IMR-90 (cell line): ENCODE data around the gene AHNAK2. TPM values are rescaled to one million over a fixed set of nuclear protein-coding genes. Genes with fewer than 3 reads are reported as not detected.

Source experiments
- ATAC-seq: fragments of 200-7000 bp; cut with Tn5 transposase; 2 replicates; pipeline ENCODE4 v1.9.1; 2020; ENCODE audit warnings: low read depth, mild to moderate bottlenecking, moderate library complexity
- BruUV-seq: library from RNA; stranded (reverse); fragments of 400-500 nt; replicated peaks from 2 replicates; lab custom pipeline; 2021; lab: Mats Ljungman, UMichigan
- CTCF ChIA-PET: fragments of 300-600 bp; formaldehyde crosslinking; extraction: SDS; loops from one replicate; lab custom pipeline; 2021; ENCODE audit warnings: antibody characterized with exemption; lab: Yijun Ruan, JAX
- POLR2A ChIA-PET: fragments of 300-600 bp; sonication (Branson Sonifier 250); formaldehyde crosslinking; loops from one replicate; lab custom pipeline; 2022; ENCODE audit warnings: antibody characterized with exemption; ENCODE audit not compliant: unreplicated experiment; lab: Charles Lee
- DNase-seq: peaks from one replicate; pipeline ENCODE4 v3.0.0; 2013
- H2AFZ ChIP-seq: replicated peaks from 2 replicates; pipeline ENCODE3; 2013; ENCODE audit warnings: low read length, mild to moderate bottlenecking; ENCODE audit not compliant: poor library complexity
- H2AK5ac ChIP-seq: 2 replicates; pipeline ENCODE4 v1.6.1; 2013; ENCODE audit warnings: low read depth, low read length, inconsistent platforms
- H2AK9ac ChIP-seq: replicated peaks from 2 replicates; pipeline ENCODE3; 2013; ENCODE audit warnings: mild to moderate bottlenecking, low read depth, low read length, moderate library complexity; ENCODE audit not compliant: poor library complexity
- H2BK120ac ChIP-seq: 2 replicates; pipeline ENCODE4 v1.6.1; 2013; ENCODE audit warnings: low read depth, low read length, inconsistent platforms
- H2BK15ac ChIP-seq: 3 replicates; pipeline ENCODE4 v1.6.1; 2013; ENCODE audit warnings: low read depth, low read length, inconsistent platforms
- H2BK20ac ChIP-seq: 2 replicates; pipeline ENCODE4 v1.6.1; 2013; ENCODE audit warnings: low read depth, mild to moderate bottlenecking, inconsistent platforms, low read length, moderate library complexity
- H2BK5ac ChIP-seq: 2 replicates; pipeline ENCODE4 v1.6.1; 2013; ENCODE audit warnings: mild to moderate bottlenecking, low read depth, low read length, inconsistent platforms; ENCODE audit not compliant: poor library complexity, severe bottlenecking
- H3K14ac ChIP-seq: replicated peaks from 2 replicates; pipeline ENCODE4 v1.6.1; 2013; ENCODE audit warnings: low read depth, low read length, inconsistent platforms
- H3K18ac ChIP-seq: 2 replicates; pipeline ENCODE4 v1.6.1; 2013; ENCODE audit warnings: low read depth, low read length, control low read depth
- H3K23ac ChIP-seq: 2 replicates; pipeline ENCODE4 v1.6.1; 2013; ENCODE audit warnings: low read depth, low read length, inconsistent platforms
- H3K27ac ChIP-seq: 2 replicates; pipeline ENCODE4 v1.5.1; 2013; ENCODE audit warnings: mild to moderate bottlenecking, control low read depth, low read length; ENCODE audit not compliant: insufficient read depth
- H3K27me3 ChIP-seq: 2 replicates; pipeline ENCODE4 v1.6.1; 2013; ENCODE audit warnings: low read length; ENCODE audit not compliant: control insufficient read depth, insufficient read depth
- H3K36me3 ChIP-seq: 2 replicates; pipeline ENCODE4 v1.6.1; 2013; ENCODE audit warnings: low read length, mixed read lengths; ENCODE audit not compliant: control insufficient read depth, insufficient read depth
- H3K4ac ChIP-seq: 2 replicates; pipeline ENCODE4 v1.6.1; 2013; ENCODE audit warnings: low read depth, low read length, inconsistent platforms
- H3K4me1 ChIP-seq: 2 replicates; pipeline ENCODE4 v1.6.1; 2013; ENCODE audit warnings: low read length, mixed read lengths; ENCODE audit not compliant: control insufficient read depth, insufficient read depth
- H3K4me2 ChIP-seq: 2 replicates; pipeline ENCODE4 v1.6.1; 2013; ENCODE audit warnings: low read depth, mild to moderate bottlenecking, control low read depth, low read length, moderate library complexity
- H3K4me3 ChIP-seq: 2 replicates; pipeline ENCODE4 v1.5.1; 2013; ENCODE audit warnings: low read depth, mild to moderate bottlenecking, control low read depth, low read length, moderate library complexity; ENCODE audit not compliant: insufficient read depth
- H3K56ac ChIP-seq: 2 replicates; pipeline ENCODE4 v1.6.1; 2013; ENCODE audit warnings: low read length, inconsistent platforms; ENCODE audit not compliant: insufficient read depth; ENCODE audit errors: extremely low read depth
- H3K79me1 ChIP-seq, 2 experiments: 2 replicates each; pipeline ENCODE4 v1.6.1; 2013; ENCODE audit warnings: low read length in 2 of 2, inconsistent platforms in 1 of 2, low read depth in 1 of 2
- H3K9ac ChIP-seq: 2 replicates; pipeline ENCODE4 v1.6.1; 2013; ENCODE audit warnings: low read depth, low read length, control low read depth
- H3K9me1 ChIP-seq: 2 replicates; pipeline ENCODE4 v1.6.1; 2013; ENCODE audit warnings: low read length, inconsistent platforms; ENCODE audit not compliant: insufficient read depth
- H3K9me3 ChIP-seq: 2 replicates; pipeline ENCODE4 v1.6.1; 2013; ENCODE audit warnings: low read length; ENCODE audit not compliant: control insufficient read depth, insufficient read depth
- H4K20me1 ChIP-seq: 2 replicates; pipeline ENCODE4 v1.6.1; 2013; ENCODE audit warnings: low read length, inconsistent platforms; ENCODE audit not compliant: insufficient read depth
- H4K5ac ChIP-seq: 2 replicates; pipeline ENCODE4 v1.6.1; 2013; ENCODE audit warnings: mild to moderate bottlenecking, low read depth, low read length, control low read depth
- H4K8ac ChIP-seq, 2 experiments: 2 replicates each; pipeline ENCODE4 v1.6.1; 2013; ENCODE audit warnings: low read depth in 2 of 2, low read length in 2 of 2, control low read depth in 1 of 2, inconsistent platforms in 1 of 2
- H4K91ac ChIP-seq: 2 replicates; pipeline ENCODE4 v1.6.1; 2013; ENCODE audit warnings: low read depth, low read length, inconsistent platforms; ENCODE audit not compliant: insufficient read depth
- BHLHE40 ChIP-seq: fragments of 150-350 bp; IDR thresholded peaks from 2 replicates; pipeline ENCODE4 v1.6.1; 2016; ENCODE audit warnings: mild to moderate bottlenecking, low read depth, low read length
- CHD1 ChIP-seq: IDR thresholded peaks from 2 replicates; pipeline ENCODE4 v1.6.1; 2012; ENCODE audit warnings: low read depth, low read length, improper control_type of control experiment
- CTCF ChIP-seq: conservative IDR thresholded peaks from 2 replicates; pipeline ENCODE4 v1.5.1; 2012; ENCODE audit warnings: mild to moderate bottlenecking, low read depth, low read length, improper control_type of control experiment
- ELK1 ChIP-seq: fragments of 150-350 bp; IDR thresholded peaks from 2 replicates; pipeline ENCODE4 v1.6.1; 2016; ENCODE audit warnings: low read depth, mild to moderate bottlenecking, low read length, moderate library complexity, borderline replicate concordance
- FOS ChIP-seq: fragments of 150-350 bp; IDR thresholded peaks from 2 replicates; pipeline ENCODE4 v1.6.1; 2016; ENCODE audit warnings: low read depth, low read length
- MAFK ChIP-seq: IDR thresholded peaks from 2 replicates; pipeline ENCODE4 v1.6.1; 2012; ENCODE audit warnings: low read depth, low read length, improper control_type of control experiment
- MAZ ChIP-seq: IDR thresholded peaks from 2 replicates; pipeline ENCODE4 v1.6.1; 2012; ENCODE audit warnings: low read depth, mild to moderate bottlenecking, low read length, improper control_type of control experiment, moderate library complexity, borderline replicate concordance
- MXI1 ChIP-seq: IDR thresholded peaks from 2 replicates; pipeline ENCODE4 v1.6.1; 2012; ENCODE audit warnings: low read depth, mild to moderate bottlenecking, low read length, moderate library complexity, borderline replicate concordance
- NFE2L2 ChIP-seq: fragments of 150-350 bp; IDR thresholded peaks from 2 replicates; pipeline ENCODE4 v1.6.1; 2016; ENCODE audit warnings: low read depth, mild to moderate bottlenecking, low read length
- POLR2A ChIP-seq: IDR thresholded peaks from 2 replicates; pipeline ENCODE4 v1.6.1; 2012; ENCODE audit warnings: mild to moderate bottlenecking, low read depth, low read length
- RAD21 ChIP-seq: IDR thresholded peaks from 2 replicates; pipeline ENCODE4 v1.6.1; 2012; ENCODE audit warnings: low read length, improper control_type of control experiment
- RCOR1 ChIP-seq: IDR thresholded peaks from 2 replicates; pipeline ENCODE4 v1.6.1; 2012; ENCODE audit warnings: mild to moderate bottlenecking, low read length, improper control_type of control experiment; ENCODE audit not compliant: insufficient replicate concordance
- RFX5 ChIP-seq: IDR thresholded peaks from 2 replicates; pipeline ENCODE4 v1.8.0; 2012; ENCODE audit warnings: low read depth, mild to moderate bottlenecking, low read length, moderate library complexity
- SMC3 ChIP-seq: fragments of 150-350 bp; IDR thresholded peaks from 2 replicates; pipeline ENCODE4 v1.6.1; 2016; ENCODE audit warnings: low read depth, mild to moderate bottlenecking, antibody characterized with exemption, low read length, moderate library complexity
- USF2 ChIP-seq: fragments of 150-350 bp; IDR thresholded peaks from 2 replicates; pipeline ENCODE4 v1.6.1; 2017; ENCODE audit warnings: mild to moderate bottlenecking, antibody characterized with exemption, low read length, low read depth
- WGBS, 2 experiments: methylation state at CpG; one replicate each; pipeline versions ENCODE4 v1.1.5 to v1.1.7; 2013; ENCODE audit warnings: missing lambda C conversion rate in 2 of 2; ENCODE audit not compliant: insufficient read length in 1 of 2; ENCODE audit errors: extremely low coverage in 2 of 2; 5-methylcytosine and 5-hydroxymethylcytosine counted together
- dilution Hi-C: fragments of 300-500 bp; cut with HindIII; formaldehyde crosslinking; loops from one replicate; pipeline ENCODE4 v1.14.3; 2018; ENCODE audit warnings: low sequenced_read_pairs; ENCODE audit not compliant: unreplicated experiment
- in situ Hi-C: fragments of 300-500 bp; cut with MboI; formaldehyde crosslinking; loops from 3 replicates; pipeline ENCODE4 v1.14.3; 2019; ENCODE audit warnings: low sequenced_read_pairs, inconsistent platforms, mixed read lengths
- intact Hi-C: fragments of 100-400 bp; cut with micrococcal nuclease; formaldehyde crosslinking; loops from 2 replicates; pipeline ENCODE4 v1.10.0; 2022
- polyA plus RNA-seq, 3 experiments: library from polyadenylated mRNA; depleted of rRNA; stranded (reverse); fragments of >200 nt; gene quantifications; 2 replicates each; pipeline ENCODE4 v1.2.3, GENCODE V29; 2012; ENCODE audit warnings: low replicate concordance in 1 of 3
- total RNA-seq: library from RNA; depleted of rRNA; stranded (reverse); fragments of >200 nt; gene quantifications from 2 replicates; pipeline ENCODE4 v1.2.3, GENCODE V29; 2012

Gene AHNAK2
- total and polyA plus RNA-seq, 2 of the 4 experiments (the other 2 are of a cell fraction), result 2.6 to 7.9 TPM

- H3K4me3 ChIP-seq, result no peak overlapping the region
- no peak overlapping the region for H3K9ac ChIP-seq
- H4K5ac ChIP-seq, result no peak overlapping the region
- 0 out of 2 replicates have a peak, but pooled peaks cover 2% of the 10 kb centered on the region for H3K9me1 ChIP-seq
- no peak overlapping the region for H2AK5ac ChIP-seq
- H3K56ac ChIP-seq, result no peak overlapping the region
- no peaks in the 10 kb centered on the region for H3K9me3 ChIP-seq
- no peaks in the 10 kb centered on the region for H3K79me1 ChIP-seq
- peaks cover 15% of the 10 kb centered on the region; the same call in 1 of the 2 replicates for H3K36me3 ChIP-seq
- no peak overlapping the region for H4K8ac ChIP-seq
- no peak overlapping the region for H4K91ac ChIP-seq
- H2BK15ac ChIP-seq, result no peak overlapping the region
- no peak for ATAC-seq
- no peak overlapping the region for H2BK20ac ChIP-seq
- in situ Hi-C loops, result no loop called here
- DNase-seq, result no peak
- intact Hi-C loops, result no loop called here
- H3K27ac ChIP-seq, result no peak overlapping the region
- H3K23ac ChIP-seq, result no peak overlapping the region
- no peak overlapping the region for H3K14ac ChIP-seq
- BruUV-seq, result no TSS peak
- no peak overlapping the region for H3K18ac ChIP-seq
- no peaks in the 10 kb centered on the region for H3K27me3 ChIP-seq
- POLR2A ChIA-PET, result no interaction called here
- H4K20me1 ChIP-seq, result no peaks in the 10 kb centered on the region; the same call in none of the 2 replicates
- WGBS, 2 experiments, result 84% methylated on average over 28 of the region's 39 CpGs; no CpG with 5 or more reads in 1 of the 2 experiments
- no peak overlapping the region for H3K4ac ChIP-seq
- dilution Hi-C loops, result no loop called here
- no peak overlapping the region for H2BK120ac ChIP-seq
- no peak overlapping the region for H3K4me2 ChIP-seq
- H2AFZ ChIP-seq, result no peak overlapping the region
- CTCF ChIA-PET, result no interaction called here
- no peaks in the 10 kb centered on the region for H3K4me1 ChIP-seq
- H2AK9ac ChIP-seq, result no peak overlapping the region
- no peak overlapping the region for H2BK5ac ChIP-seq
- TF ChIP-seq RAD21 (no peak), MAZ (no peak), FOS (no peak), RFX5 (no peak), CTCF (no peak), NFE2L2 (no peak), RCOR1 (no peak), BHLHE40 (no peak), MXI1 (no peak), CHD1 (no peak), USF2 (no peak), POLR2A (no peak), ELK1 (no peak), MAFK (no peak), SMC3 (no peak)
Measured at GRCh38 chr14:104893435-104894207, 84.6 kb downstream of the AHNAK2 start.
